PC-9 (cell line): ENCODE measurements around the gene BRINP2.

Experiments
- EZH2 ChIP-seq: fragments of 200-600 bp; sonication (generic); IDR thresholded peaks from 2 replicates; pipeline ENCODE4 v1.8.0; 2017; ENCODE audit warnings: antibody characterized with exemption, low read depth
- TF ChIP-seq, protein P1 (sequence below): fragments of 200-600 bp; sonication (generic); conservative IDR thresholded peaks from 2 replicates; pipeline ENCODE4 v1.6.1; 2017; ENCODE audit warnings: mixed run types, antibody characterized with exemption, mild to moderate bottlenecking, moderate library complexity

DNA sequence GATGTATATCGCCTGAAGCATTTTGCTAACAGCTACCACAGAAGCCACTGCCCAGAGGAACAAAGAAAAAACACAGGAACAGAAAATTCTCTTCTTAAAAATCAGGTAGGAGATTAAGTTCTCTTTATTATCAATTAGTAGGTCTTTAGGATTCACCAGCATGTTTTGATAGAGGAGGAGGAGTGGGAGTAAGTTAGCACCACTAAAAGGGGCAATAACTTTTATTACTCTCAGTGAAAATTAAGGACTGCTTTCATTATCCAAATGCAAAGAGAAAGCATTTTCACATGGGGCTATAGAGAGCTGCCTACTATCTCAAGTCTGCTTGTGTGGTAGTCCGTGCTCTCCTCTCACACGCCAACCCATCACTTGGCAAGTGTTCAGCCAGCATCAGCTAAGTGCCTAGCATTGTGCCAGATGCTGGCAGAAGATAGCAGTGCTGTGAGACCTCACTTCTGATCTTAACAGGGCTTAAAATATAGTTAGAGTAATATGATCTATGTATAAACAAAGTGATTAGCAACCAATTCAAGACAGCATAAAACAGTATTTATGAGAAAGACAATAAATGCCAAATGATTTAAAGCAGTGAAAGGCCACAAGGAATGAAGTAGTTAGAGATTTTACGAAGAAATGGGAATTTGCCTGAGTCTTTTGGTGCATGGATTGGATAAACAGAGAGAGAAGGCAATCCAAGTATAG, 46.0 kb upstream of the BRINP2 start:
- TF ChIP-seq, protein P1, sequence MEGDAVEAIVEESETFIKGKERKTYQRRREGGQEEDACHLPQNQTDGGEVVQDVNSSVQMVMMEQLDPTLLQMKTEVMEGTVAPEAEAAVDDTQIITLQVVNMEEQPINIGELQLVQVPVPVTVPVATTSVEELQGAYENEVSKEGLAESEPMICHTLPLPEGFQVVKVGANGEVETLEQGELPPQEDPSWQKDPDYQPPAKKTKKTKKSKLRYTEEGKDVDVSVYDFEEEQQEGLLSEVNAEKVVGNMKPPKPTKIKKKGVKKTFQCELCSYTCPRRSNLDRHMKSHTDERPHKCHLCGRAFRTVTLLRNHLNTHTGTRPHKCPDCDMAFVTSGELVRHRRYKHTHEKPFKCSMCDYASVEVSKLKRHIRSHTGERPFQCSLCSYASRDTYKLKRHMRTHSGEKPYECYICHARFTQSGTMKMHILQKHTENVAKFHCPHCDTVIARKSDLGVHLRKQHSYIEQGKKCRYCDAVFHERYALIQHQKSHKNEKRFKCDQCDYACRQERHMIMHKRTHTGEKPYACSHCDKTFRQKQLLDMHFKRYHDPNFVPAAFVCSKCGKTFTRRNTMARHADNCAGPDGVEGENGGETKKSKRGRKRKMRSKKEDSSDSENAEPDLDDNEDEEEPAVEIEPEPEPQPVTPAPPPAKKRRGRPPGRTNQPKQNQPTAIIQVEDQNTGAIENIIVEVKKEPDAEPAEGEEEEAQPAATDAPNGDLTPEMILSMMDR = no peak
- no peak for TF ChIP-seq EZH2
